ENCODE data around the gene DDX59. TPM values are rescaled to one million over a fixed set of nuclear protein-coding genes. Genes with fewer than 3 reads are reported as not detected.

Gene DDX59
- total and polyA plus RNA-seq, 9 of the 15 experiments (the other 6 are each of a cell fraction or from before 2014, with no cell fraction given) = 8.3 to 30.4 (median 19.8) TPM

DNA sequence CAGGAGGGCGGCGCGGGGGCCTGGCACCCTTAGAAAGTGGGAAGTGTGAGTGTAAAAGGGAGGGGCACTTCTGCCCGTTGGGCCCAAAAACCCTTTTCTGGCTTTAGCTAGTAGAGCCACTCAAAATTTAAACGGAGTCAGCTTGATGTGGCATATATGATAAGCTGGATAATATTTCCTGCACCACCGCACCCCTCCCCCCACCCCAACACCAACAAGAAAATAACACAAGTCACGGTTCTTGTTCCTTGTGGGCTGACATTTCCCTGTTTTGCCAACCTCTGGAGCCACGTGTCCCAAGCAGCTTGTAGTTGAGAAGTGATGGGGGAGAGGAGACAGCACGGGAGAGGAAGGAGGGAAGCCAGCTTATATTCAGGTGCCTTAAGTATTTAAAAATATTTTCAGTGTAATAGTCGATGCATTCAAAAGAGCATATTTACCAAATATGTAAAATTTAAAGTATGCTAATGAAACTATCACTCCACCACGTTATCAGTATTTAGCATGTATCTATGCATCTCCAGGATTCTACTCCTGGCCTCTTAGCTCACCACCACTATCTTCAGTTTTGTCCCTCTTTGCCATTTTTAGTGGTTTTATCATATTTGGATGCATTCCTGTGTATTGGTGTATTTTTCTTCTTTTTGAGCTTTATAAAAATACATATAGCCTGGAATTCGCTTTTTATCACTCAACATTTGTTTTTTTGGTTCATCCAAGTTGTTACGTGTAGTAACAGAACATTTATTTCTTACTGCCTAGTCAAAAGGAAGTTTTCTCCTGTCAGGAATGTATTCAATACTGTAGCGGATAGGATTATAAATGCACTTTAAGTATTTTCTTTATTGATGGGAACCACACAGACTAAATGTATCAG is 773 bp upstream of the DDX59 start (continued):
- TF ChIP-seq, protein P1, sequence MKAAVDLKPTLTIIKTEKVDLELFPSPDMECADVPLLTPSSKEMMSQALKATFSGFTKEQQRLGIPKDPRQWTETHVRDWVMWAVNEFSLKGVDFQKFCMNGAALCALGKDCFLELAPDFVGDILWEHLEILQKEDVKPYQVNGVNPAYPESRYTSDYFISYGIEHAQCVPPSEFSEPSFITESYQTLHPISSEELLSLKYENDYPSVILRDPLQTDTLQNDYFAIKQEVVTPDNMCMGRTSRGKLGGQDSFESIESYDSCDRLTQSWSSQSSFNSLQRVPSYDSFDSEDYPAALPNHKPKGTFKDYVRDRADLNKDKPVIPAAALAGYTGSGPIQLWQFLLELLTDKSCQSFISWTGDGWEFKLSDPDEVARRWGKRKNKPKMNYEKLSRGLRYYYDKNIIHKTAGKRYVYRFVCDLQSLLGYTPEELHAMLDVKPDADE (conservative IDR thresholded peaks at IDR 0.05; ENCODE audit: control insufficient read depth, low read depth, low read length) = 0 out of 2 replicates have a peak, but pooled peaks have one; percentile 30
- TF ChIP-seq MEF2A (IDR thresholded peaks at IDR 0.05; ENCODE audit: control insufficient read depth, low read depth, low read length) (no peak), MAFG (tag; conservative IDR thresholded peaks at IDR 0.05) (peak; percentile 77), ESRRA (IDR thresholded peaks at IDR 0.05; ENCODE audit: borderline replicate concordance, low read depth) (peak; percentile 26; the same call in 1 of the 2 replicates), BHLHE40 (IDR thresholded peaks at IDR 0.05; ENCODE audit: low read length) (peak; percentile 75), MTA2 (IDR thresholded peaks at IDR 0.05; ENCODE audit: low read depth) (0 out of 2 replicates have a peak, but pooled peaks have one; percentile 3), CHD4 (IDR thresholded peaks at IDR 0.05; ENCODE audit: insufficient read depth, insufficient replicate concordance, low read depth, low read length, poor library complexity, severe bottlenecking) (peak; percentile 51)
- TF ChIP-seq, protein P2, sequence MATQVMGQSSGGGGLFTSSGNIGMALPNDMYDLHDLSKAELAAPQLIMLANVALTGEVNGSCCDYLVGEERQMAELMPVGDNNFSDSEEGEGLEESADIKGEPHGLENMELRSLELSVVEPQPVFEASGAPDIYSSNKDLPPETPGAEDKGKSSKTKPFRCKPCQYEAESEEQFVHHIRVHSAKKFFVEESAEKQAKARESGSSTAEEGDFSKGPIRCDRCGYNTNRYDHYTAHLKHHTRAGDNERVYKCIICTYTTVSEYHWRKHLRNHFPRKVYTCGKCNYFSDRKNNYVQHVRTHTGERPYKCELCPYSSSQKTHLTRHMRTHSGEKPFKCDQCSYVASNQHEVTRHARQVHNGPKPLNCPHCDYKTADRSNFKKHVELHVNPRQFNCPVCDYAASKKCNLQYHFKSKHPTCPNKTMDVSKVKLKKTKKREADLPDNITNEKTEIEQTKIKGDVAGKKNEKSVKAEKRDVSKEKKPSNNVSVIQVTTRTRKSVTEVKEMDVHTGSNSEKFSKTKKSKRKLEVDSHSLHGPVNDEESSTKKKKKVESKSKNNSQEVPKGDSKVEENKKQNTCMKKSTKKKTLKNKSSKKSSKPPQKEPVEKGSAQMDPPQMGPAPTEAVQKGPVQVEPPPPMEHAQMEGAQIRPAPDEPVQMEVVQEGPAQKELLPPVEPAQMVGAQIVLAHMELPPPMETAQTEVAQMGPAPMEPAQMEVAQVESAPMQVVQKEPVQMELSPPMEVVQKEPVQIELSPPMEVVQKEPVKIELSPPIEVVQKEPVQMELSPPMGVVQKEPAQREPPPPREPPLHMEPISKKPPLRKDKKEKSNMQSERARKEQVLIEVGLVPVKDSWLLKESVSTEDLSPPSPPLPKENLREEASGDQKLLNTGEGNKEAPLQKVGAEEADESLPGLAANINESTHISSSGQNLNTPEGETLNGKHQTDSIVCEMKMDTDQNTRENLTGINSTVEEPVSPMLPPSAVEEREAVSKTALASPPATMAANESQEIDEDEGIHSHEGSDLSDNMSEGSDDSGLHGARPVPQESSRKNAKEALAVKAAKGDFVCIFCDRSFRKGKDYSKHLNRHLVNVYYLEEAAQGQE (IDR thresholded peaks at IDR 0.05; ENCODE audit: borderline replicate concordance) = peak; percentile 24
- TF ChIP-seq, protein P2 (CRISPR knock-in tag; IDR thresholded peaks at IDR 0.05; ENCODE audit: low read depth) = no peak
- TF ChIP-seq, protein P3, sequence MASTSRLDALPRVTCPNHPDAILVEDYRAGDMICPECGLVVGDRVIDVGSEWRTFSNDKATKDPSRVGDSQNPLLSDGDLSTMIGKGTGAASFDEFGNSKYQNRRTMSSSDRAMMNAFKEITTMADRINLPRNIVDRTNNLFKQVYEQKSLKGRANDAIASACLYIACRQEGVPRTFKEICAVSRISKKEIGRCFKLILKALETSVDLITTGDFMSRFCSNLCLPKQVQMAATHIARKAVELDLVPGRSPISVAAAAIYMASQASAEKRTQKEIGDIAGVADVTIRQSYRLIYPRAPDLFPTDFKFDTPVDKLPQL (IDR thresholded peaks at IDR 0.05; ENCODE audit: extremely low read depth, insufficient read length) = peak; percentile 29
- TF ChIP-seq, protein P4, sequence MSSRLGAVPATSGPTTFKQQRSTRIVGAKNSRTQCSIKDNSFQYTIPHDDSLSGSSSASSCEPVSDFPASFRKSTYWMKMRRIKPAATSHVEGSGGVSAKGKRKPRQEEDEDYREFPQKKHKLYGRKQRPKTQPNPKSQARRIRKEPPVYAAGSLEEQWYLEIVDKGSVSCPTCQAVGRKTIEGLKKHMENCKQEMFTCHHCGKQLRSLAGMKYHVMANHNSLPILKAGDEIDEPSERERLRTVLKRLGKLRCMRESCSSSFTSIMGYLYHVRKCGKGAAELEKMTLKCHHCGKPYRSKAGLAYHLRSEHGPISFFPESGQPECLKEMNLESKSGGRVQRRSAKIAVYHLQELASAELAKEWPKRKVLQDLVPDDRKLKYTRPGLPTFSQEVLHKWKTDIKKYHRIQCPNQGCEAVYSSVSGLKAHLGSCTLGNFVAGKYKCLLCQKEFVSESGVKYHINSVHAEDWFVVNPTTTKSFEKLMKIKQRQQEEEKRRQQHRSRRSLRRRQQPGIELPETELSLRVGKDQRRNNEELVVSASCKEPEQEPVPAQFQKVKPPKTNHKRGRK (tag; IDR thresholded peaks at IDR 0.05) = 0 out of 2 replicates have a peak, but pooled peaks have one; percentile 26

All from K562 (cell line).